HEK293 (cell line): ENCODE results near the gene GSAP.
"Not testable (repeated sequence)": the region's sequence is repeated elsewhere in the genome, so short reads cannot be mapped to it uniquely, and the experiment has no call there.

Experiments used
- CTCF ChIA-PET: fragments of 350-600 bp; formaldehyde crosslinking; extraction: SDS; loops from one replicate; lab custom pipeline; 2021; ENCODE audit warnings: antibody characterized with exemption; lab: Yijun Ruan, JAX
- POLR2A ChIA-PET: fragments of 300-600 bp; formaldehyde crosslinking; extraction: SDS; loops from one replicate; lab custom pipeline; 2020; ENCODE audit warnings: antibody characterized with exemption, inconsistent platforms; lab: Yijun Ruan, JAX
- H3K27ac ChIP-seq: fragments of 200-500 bp; sonication (Bioruptor generic); 2 replicates; pipeline ENCODE4 v1.5.1; 2014; ENCODE audit warnings: low read depth, low read length, control low read depth, inconsistent platforms; ENCODE audit errors: extremely low read depth
- H3K36me3 ChIP-seq, 2 experiments: fragments of 200-500 bp in 1 of 2; sonication (Bioruptor generic) in 1 of 2; 1 replicate in 1 of 2; 2 replicates in 1 of 2; pipeline ENCODE4 v1.5.1; 2014 to 2017; ENCODE audit warnings: inconsistent platforms in 2 of 2, low read length in 2 of 2; ENCODE audit not compliant: control insufficient read depth in 2 of 2, insufficient read depth in 1 of 2
- H3K4me1 ChIP-seq: fragments of 200-500 bp; sonication (Bioruptor generic); 2 replicates; pipeline ENCODE4 v1.5.1; 2014; ENCODE audit warnings: mild to moderate bottlenecking, low read length, inconsistent platforms; ENCODE audit not compliant: control insufficient read depth, insufficient read depth
- H3K4me3 ChIP-seq: 2 replicates; pipeline ENCODE4 v1.5.1; 2011; ENCODE audit warnings: low read depth, mild to moderate bottlenecking, control low read depth, low read length, moderate library complexity
- H3K9me3 ChIP-seq: fragments of 200-500 bp; sonication (Bioruptor generic); 2 replicates; pipeline ENCODE4 v1.5.1; 2014; ENCODE audit warnings: low read depth, low read length, inconsistent platforms; ENCODE audit not compliant: control insufficient read depth, insufficient read depth
- HOXA7 ChIP-seq: sonication (generic); formaldehyde crosslinking; IDR thresholded peaks from 2 replicates; pipeline ENCODE4 v1.8.1; 2022; ENCODE audit warnings: missing genetic modification reagents, borderline replicate concordance
- HOXD13 ChIP-seq: sonication (generic); formaldehyde crosslinking; IDR thresholded peaks from 2 replicates; pipeline ENCODE4 v1.8.0; 2022; ENCODE audit warnings: missing genetic modification reagents, borderline replicate concordance
- KLF1 ChIP-seq: fragments of 450-650 bp; formaldehyde crosslinking; IDR thresholded peaks from 2 replicates; pipeline ENCODE4 v1.5.1; 2016; ENCODE audit warnings: missing biosample characterization, missing genetic modification characterization
- KLF10 ChIP-seq: fragments of 450-650 bp; IDR thresholded peaks from 2 replicates; pipeline ENCODE4 v1.5.1; 2018; ENCODE audit warnings: missing biosample characterization, mild to moderate bottlenecking, missing genetic modification characterization
- KLF16 ChIP-seq: fragments of 450-650 bp; formaldehyde crosslinking; IDR thresholded peaks from 2 replicates; pipeline ENCODE4 v1.5.1; 2017; ENCODE audit warnings: missing biosample characterization, missing genetic modification characterization
- OVOL3 ChIP-seq: fragments of 450-650 bp; formaldehyde crosslinking; IDR thresholded peaks from 2 replicates; pipeline ENCODE4 v1.5.1; 2016; ENCODE audit warnings: missing biosample characterization, missing genetic modification characterization
- ZFHX2 ChIP-seq: fragments of 450-650 bp; formaldehyde crosslinking; conservative IDR thresholded peaks from 2 replicates; pipeline ENCODE4 v1.5.1; 2016; ENCODE audit warnings: missing biosample characterization, missing genetic modification characterization
- ZFP3 ChIP-seq: fragments of 450-650 bp; formaldehyde crosslinking; IDR thresholded peaks from 2 replicates; pipeline ENCODE4 v1.5.1; 2016; ENCODE audit warnings: low read depth, missing biosample characterization, missing genetic modification characterization
- ZFP41 ChIP-seq: fragments of 450-650 bp; formaldehyde crosslinking; IDR thresholded peaks from 2 replicates; pipeline ENCODE4 v1.5.1; 2016; ENCODE audit warnings: missing biosample characterization, missing genetic modification characterization, borderline replicate concordance
- ZIC2 ChIP-seq: fragments of 450-650 bp; formaldehyde crosslinking; IDR thresholded peaks from 2 replicates; pipeline ENCODE4 v1.5.1; 2016; ENCODE audit warnings: missing biosample characterization, missing genetic modification characterization
- ZNF202 ChIP-seq: fragments of 450-650 bp; formaldehyde crosslinking; IDR thresholded peaks from 2 replicates; pipeline ENCODE4 v1.5.1; 2016; ENCODE audit warnings: missing biosample characterization, missing genetic modification characterization, borderline replicate concordance
- ZNF416 ChIP-seq: fragments of 450-650 bp; formaldehyde crosslinking; IDR thresholded peaks from 2 replicates; pipeline ENCODE4 v1.5.1; 2016; ENCODE audit warnings: missing biosample characterization, missing genetic modification characterization
- ZNF558 ChIP-seq: fragments of 450-650 bp; formaldehyde crosslinking; IDR thresholded peaks from 2 replicates; pipeline ENCODE4 v1.5.1; 2016; ENCODE audit warnings: missing biosample characterization, missing genetic modification characterization
- ZNF585B ChIP-seq: fragments of 450-650 bp; formaldehyde crosslinking; IDR thresholded peaks from 2 replicates; pipeline ENCODE4 v1.5.1; 2016; ENCODE audit warnings: missing biosample characterization, missing genetic modification characterization
- ZNF600 ChIP-seq: fragments of 450-650 bp; formaldehyde crosslinking; IDR thresholded peaks from 2 replicates; pipeline ENCODE4 v1.5.1; 2016; ENCODE audit warnings: missing biosample characterization, missing genetic modification characterization
- ZNF610 ChIP-seq: fragments of 450-650 bp; formaldehyde crosslinking; IDR thresholded peaks from 2 replicates; pipeline ENCODE4 v1.5.1; 2016; ENCODE audit warnings: missing biosample characterization, missing genetic modification characterization, borderline replicate concordance
- ZNF624 ChIP-seq: fragments of 450-650 bp; formaldehyde crosslinking; IDR thresholded peaks from 2 replicates; pipeline ENCODE4 v1.5.1; 2017; ENCODE audit warnings: missing biosample characterization, missing genetic modification characterization
- ZNF629 ChIP-seq: fragments of 450-650 bp; formaldehyde crosslinking; IDR thresholded peaks from 2 replicates; pipeline ENCODE4 v1.5.1; 2017; ENCODE audit warnings: missing biosample characterization, missing genetic modification characterization
- TF ChIP-seq, protein P1 (sequence below): fragments of 450-650 bp; formaldehyde crosslinking; optimal IDR thresholded peaks from 2 replicates; pipeline ENCODE3; 2016; ENCODE audit warnings: missing biosample characterization, mild to moderate bottlenecking, missing genetic modification characterization
- TF ChIP-seq, protein P2 (sequence below): fragments of 450-650 bp; formaldehyde crosslinking; IDR thresholded peaks from 2 replicates; pipeline ENCODE4 v1.5.1; 2016; ENCODE audit warnings: missing biosample characterization, missing genetic modification characterization, borderline replicate concordance
- TF ChIP-seq, protein P3 (sequence below): fragments of 450-650 bp; formaldehyde crosslinking; IDR thresholded peaks from 2 replicates; pipeline ENCODE4 v1.5.1; 2016; ENCODE audit warnings: missing biosample characterization, missing genetic modification characterization
- TF ChIP-seq, protein P4 (sequence below): fragments of 450-650 bp; formaldehyde crosslinking; IDR thresholded peaks from 2 replicates; pipeline ENCODE4 v1.5.1; 2017; ENCODE audit warnings: missing biosample characterization, missing genetic modification characterization

Gene GSAP

GRCh38 chr7:77453531-77453930, 37.4 kb upstream of the GSAP start:
- TF ChIP-seq ZNF629 (tag by site-specific recombination), result no peak
- no peak for TF ChIP-seq KLF16 (tag by site-specific recombination)
- TF ChIP-seq ZNF202 (tag by site-specific recombination), result no peak
- no peak for TF ChIP-seq ZNF600
- TF ChIP-seq, protein P1, sequence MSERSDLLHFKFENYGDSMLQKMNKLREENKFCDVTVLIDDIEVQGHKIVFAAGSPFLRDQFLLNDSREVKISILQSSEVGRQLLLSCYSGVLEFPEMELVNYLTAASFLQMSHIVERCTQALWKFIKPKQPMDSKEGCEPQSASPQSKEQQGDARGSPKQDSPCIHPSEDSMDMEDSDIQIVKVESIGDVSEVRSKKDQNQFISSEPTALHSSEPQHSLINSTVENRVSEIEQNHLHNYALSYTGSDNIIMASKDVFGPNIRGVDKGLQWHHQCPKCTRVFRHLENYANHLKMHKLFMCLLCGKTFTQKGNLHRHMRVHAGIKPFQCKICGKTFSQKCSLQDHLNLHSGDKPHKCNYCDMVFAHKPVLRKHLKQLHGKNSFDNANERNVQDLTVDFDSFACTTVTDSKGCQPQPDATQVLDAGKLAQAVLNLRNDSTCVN (tag by site-specific recombination), result no peak
- no peak for TF ChIP-seq OVOL3 (tag by site-specific recombination)
- ChIA-PET POLR2A (no interaction called here), CTCF (no interaction called here)
- Histone ChIP-seq H3K4me3 (no peak overlapping the region), H3K36me3 (no peaks in the 10 kb centered on the region), H3K27ac (no peak overlapping the region), H3K4me1 (peaks cover 3% of the 10 kb centered on the region; the same call in 1 of the 2 replicates), H3K9me3 (no peaks in the 10 kb centered on the region)

GRCh38 chr7:77451950-77452349, 35.8 kb upstream of the GSAP start:
- H3K9me3 ChIP-seq, H3K27ac ChIP-seq, H3K4me3 ChIP-seq, POLR2A ChIA-PET, H3K36me3 ChIP-seq, H3K4me1 ChIP-seq: not testable (repeated sequence)
- CTCF ChIA-PET, result interaction anchor here (0.5 to 1.5 kb wide), 2 partner anchors 8 to 11 kb away, joined by 3 read pairs; no protein-coding TSS in a partner anchor

GRCh38 chr7:77450613-77451012, 34.5 kb upstream of the GSAP start:
- no peak overlapping the region for H3K4me3 ChIP-seq
- no peak overlapping the region for H3K27ac ChIP-seq
- no peaks in the 10 kb centered on the region for H3K36me3 ChIP-seq
- H3K4me1 ChIP-seq, result peaks cover 3% of the 10 kb centered on the region; the same call in 1 of the 2 replicates
- ChIA-PET POLR2A (no interaction called here), CTCF (interaction anchor here (1.5 kb wide), 1 partner anchor 9 kb away, joined by 3 read pairs; no protein-coding TSS in a partner anchor)
- no peaks in the 10 kb centered on the region for H3K9me3 ChIP-seq
- TF ChIP-seq ZFHX2 (tag by site-specific recombination) (no peak), ZIC2 (tag by site-specific recombination) (no peak)
- TF ChIP-seq, protein P2, sequence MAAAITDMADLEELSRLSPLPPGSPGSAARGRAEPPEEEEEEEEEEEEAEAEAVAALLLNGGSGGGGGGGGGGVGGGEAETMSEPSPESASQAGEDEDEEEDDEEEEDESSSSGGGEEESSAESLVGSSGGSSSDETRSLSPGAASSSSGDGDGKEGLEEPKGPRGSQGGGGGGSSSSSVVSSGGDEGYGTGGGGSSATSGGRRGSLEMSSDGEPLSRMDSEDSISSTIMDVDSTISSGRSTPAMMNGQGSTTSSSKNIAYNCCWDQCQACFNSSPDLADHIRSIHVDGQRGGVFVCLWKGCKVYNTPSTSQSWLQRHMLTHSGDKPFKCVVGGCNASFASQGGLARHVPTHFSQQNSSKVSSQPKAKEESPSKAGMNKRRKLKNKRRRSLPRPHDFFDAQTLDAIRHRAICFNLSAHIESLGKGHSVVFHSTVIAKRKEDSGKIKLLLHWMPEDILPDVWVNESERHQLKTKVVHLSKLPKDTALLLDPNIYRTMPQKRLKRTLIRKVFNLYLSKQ (tag by site-specific recombination), result no peak

DNA sequence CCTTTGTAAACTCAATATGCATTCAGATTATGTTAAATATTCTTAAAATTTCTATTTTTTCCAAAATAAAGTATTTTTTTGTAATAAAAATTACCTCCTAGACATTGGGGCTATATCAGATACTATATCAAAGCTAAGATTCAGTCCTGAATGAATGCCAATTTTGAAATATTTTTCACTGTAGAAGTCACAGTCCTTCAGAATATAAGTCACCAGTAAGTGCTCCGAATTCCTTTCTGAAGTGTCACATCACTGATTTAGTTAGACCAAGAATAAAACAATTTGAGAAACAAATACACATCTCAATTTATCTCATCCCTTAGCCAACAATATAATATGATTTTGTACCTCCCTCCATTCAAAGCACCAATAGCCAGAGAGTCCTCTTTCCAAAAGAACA, 33.9 kb upstream of the GSAP start:
- ChIA-PET CTCF (no interaction called here), POLR2A (no interaction called here)
- TF ChIP-seq KLF1 (no peak), ZNF585B (tag by site-specific recombination) (no peak), ZFP41 (no peak), KLF10 (tag by site-specific recombination) (no peak), ZNF610 (tag by site-specific recombination) (no peak), ZFP3 (tag by site-specific recombination) (no peak), OVOL3 (tag by site-specific recombination) (no peak), ZNF558 (tag by site-specific recombination) (no peak), ZNF624 (no peak), ZNF416 (tag by site-specific recombination) (no peak), HOXA7 (CRISPR knock-in tag) (no peak), HOXD13 (CRISPR knock-in tag) (no peak)
- TF ChIP-seq, protein P3, sequence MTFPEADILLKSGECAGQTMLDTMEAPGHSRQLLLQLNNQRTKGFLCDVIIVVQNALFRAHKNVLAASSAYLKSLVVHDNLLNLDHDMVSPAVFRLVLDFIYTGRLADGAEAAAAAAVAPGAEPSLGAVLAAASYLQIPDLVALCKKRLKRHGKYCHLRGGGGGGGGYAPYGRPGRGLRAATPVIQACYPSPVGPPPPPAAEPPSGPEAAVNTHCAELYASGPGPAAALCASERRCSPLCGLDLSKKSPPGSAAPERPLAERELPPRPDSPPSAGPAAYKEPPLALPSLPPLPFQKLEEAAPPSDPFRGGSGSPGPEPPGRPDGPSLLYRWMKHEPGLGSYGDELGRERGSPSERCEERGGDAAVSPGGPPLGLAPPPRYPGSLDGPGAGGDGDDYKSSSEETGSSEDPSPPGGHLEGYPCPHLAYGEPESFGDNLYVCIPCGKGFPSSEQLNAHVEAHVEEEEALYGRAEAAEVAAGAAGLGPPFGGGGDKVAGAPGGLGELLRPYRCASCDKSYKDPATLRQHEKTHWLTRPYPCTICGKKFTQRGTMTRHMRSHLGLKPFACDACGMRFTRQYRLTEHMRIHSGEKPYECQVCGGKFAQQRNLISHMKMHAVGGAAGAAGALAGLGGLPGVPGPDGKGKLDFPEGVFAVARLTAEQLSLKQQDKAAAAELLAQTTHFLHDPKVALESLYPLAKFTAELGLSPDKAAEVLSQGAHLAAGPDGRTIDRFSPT (tag by site-specific recombination), result no peak
- TF ChIP-seq, protein P4, sequence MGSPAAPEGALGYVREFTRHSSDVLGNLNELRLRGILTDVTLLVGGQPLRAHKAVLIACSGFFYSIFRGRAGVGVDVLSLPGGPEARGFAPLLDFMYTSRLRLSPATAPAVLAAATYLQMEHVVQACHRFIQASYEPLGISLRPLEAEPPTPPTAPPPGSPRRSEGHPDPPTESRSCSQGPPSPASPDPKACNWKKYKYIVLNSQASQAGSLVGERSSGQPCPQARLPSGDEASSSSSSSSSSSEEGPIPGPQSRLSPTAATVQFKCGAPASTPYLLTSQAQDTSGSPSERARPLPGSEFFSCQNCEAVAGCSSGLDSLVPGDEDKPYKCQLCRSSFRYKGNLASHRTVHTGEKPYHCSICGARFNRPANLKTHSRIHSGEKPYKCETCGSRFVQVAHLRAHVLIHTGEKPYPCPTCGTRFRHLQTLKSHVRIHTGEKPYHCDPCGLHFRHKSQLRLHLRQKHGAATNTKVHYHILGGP, result no peak
- Histone ChIP-seq H3K4me3 (no peak overlapping the region), H3K9me3 (no peaks in the 10 kb centered on the region), H3K27ac (no peak overlapping the region), H3K36me3 (no peaks in the 10 kb centered on the region), H3K4me1 (peaks cover 3% of the 10 kb centered on the region; the same call in 1 of the 2 replicates)
